ENCODE data around the gene C1orf226. TPM values are rescaled to one million over a fixed set of nuclear protein-coding genes. Genes with fewer than 3 reads are reported as not detected.

C1orf226 gene
- polyA plus RNA-seq, 1 donor (not counting 4 experiments of a cell fraction or from before 2014, with no cell fraction given): 0.12 TPM

- H3K36me3 ChIP-seq (ENCODE audit: control insufficient read depth in 2 of 2, extremely low read depth in 1 of 2, insufficient read depth in 2 of 2, low read length in 2 of 2): no peaks in the 10 kb centered on the region
- no peaks in the 10 kb centered on the region for H3K79me2 ChIP-seq (ENCODE audit: control insufficient read depth, insufficient read depth, low read length)
- H3K27me3 ChIP-seq (ENCODE audit: control insufficient read depth, extremely low read depth, insufficient read depth, low read length): no peaks in the 10 kb centered on the region
- H4K20me1 ChIP-seq (ENCODE audit: control insufficient read depth, extremely low read depth, insufficient read depth, low read length): no peaks in the 10 kb centered on the region
- no peak overlapping the region for H3K27ac ChIP-seq (ENCODE audit: control insufficient read depth, insufficient read depth, low read length)
- no peak overlapping the region for H3K4me2 ChIP-seq (ENCODE audit: control insufficient read depth, extremely low read depth, insufficient read depth, low read depth, low read length)
- no peak overlapping the region for H3K4me3 ChIP-seq (ENCODE audit: control insufficient read depth in 2 of 3, extremely low read depth in 1 of 3, insufficient read depth in 2 of 3, low read depth in 1 of 3, low read length in 3 of 3)
- H2AFZ ChIP-seq (ENCODE audit: control insufficient read depth, low read length): no peak overlapping the region
- H3K9me3 ChIP-seq (ENCODE audit: control insufficient read depth, low read depth, low read length): no peaks in the 10 kb centered on the region
- no peaks in the 10 kb centered on the region for H3K9me1 ChIP-seq (ENCODE audit: control insufficient read depth, extremely low read depth, insufficient read depth, low read length)
- no peak overlapping the region for H3K9ac ChIP-seq (ENCODE audit: control insufficient read depth, extremely low read depth, insufficient read depth, low read length)
- TF ChIP-seq EZH2 (IDR thresholded peaks at IDR 0.05; ENCODE audit: low read length): no peak
- no peak for TF ChIP-seq CTCF (optimal IDR thresholded peaks at IDR 0.05 in 1 of 3, IDR thresholded peaks at IDR 0.05 in 1 of 3, conservative IDR thresholded peaks at IDR 0.05 in 1 of 3; ENCODE audit: extremely low read depth in 1 of 3, insufficient read depth in 2 of 3, low read length in 3 of 3)
- DNase-seq (ENCODE audit: low read depth, low spot score) (no peak), FAIRE-seq (no peak)
- H3K4me1 ChIP-seq (ENCODE audit: control insufficient read depth, extremely low read depth, insufficient read depth, low read length): peaks cover 18% of the 10 kb centered on the region
- dilution Hi-C loops (cut with MboI; ENCODE audit: extremely low pct_ligation_motif_present, low sequenced_read_pairs): no loop called here
These were observed 2.6 kb downstream of the C1orf226 start for GRCh38 chr1:162384116-162384515.

- FAIRE-seq (no peak), DNase-seq (ENCODE audit: low read depth, low spot score) (no peak)
- dilution Hi-C loops (cut with MboI; ENCODE audit: extremely low pct_ligation_motif_present, low sequenced_read_pairs): no loop called here
- Histone ChIP-seq H3K36me3 (ENCODE audit: control insufficient read depth in 2 of 2, extremely low read depth in 1 of 2, insufficient read depth in 2 of 2, low read length in 2 of 2) (no peaks in the 10 kb centered on the region), H3K4me3 (ENCODE audit: control insufficient read depth in 2 of 3, extremely low read depth in 1 of 3, insufficient read depth in 2 of 3, low read depth in 1 of 3, low read length in 3 of 3) (no peak overlapping the region), H3K27me3 (ENCODE audit: control insufficient read depth, extremely low read depth, insufficient read depth, low read length) (no peaks in the 10 kb centered on the region), H3K4me2 (ENCODE audit: control insufficient read depth, extremely low read depth, insufficient read depth, low read depth, low read length) (no peak overlapping the region), H4K20me1 (ENCODE audit: control insufficient read depth, extremely low read depth, insufficient read depth, low read length) (no peaks in the 10 kb centered on the region), H3K27ac (ENCODE audit: control insufficient read depth, insufficient read depth, low read length) (no peak overlapping the region), H3K9ac (ENCODE audit: control insufficient read depth, extremely low read depth, insufficient read depth, low read length) (no peak overlapping the region), H3K4me1 (ENCODE audit: control insufficient read depth, extremely low read depth, insufficient read depth, low read length) (peaks cover 23% of the 10 kb centered on the region), H3K9me3 (ENCODE audit: control insufficient read depth, low read depth, low read length) (no peaks in the 10 kb centered on the region), H3K9me1 (ENCODE audit: control insufficient read depth, extremely low read depth, insufficient read depth, low read length) (no peaks in the 10 kb centered on the region), H3K79me2 (ENCODE audit: control insufficient read depth, insufficient read depth, low read length) (no peaks in the 10 kb centered on the region), H2AFZ (ENCODE audit: control insufficient read depth, low read length) (no peak overlapping the region)
- TF ChIP-seq EZH2 (IDR thresholded peaks at IDR 0.05; ENCODE audit: low read length) (no peak), CTCF (optimal IDR thresholded peaks at IDR 0.05 in 1 of 3, IDR thresholded peaks at IDR 0.05 in 1 of 3, conservative IDR thresholded peaks at IDR 0.05 in 1 of 3; ENCODE audit: extremely low read depth in 1 of 3, insufficient read depth in 2 of 3, low read length in 3 of 3) (no peak)
These were observed 3.2 kb downstream of the C1orf226 start for GRCh38 chr1:162384601-162385279.
